ENCODE data around the gene HAND2.

- TF ChIP-seq, protein P1, sequence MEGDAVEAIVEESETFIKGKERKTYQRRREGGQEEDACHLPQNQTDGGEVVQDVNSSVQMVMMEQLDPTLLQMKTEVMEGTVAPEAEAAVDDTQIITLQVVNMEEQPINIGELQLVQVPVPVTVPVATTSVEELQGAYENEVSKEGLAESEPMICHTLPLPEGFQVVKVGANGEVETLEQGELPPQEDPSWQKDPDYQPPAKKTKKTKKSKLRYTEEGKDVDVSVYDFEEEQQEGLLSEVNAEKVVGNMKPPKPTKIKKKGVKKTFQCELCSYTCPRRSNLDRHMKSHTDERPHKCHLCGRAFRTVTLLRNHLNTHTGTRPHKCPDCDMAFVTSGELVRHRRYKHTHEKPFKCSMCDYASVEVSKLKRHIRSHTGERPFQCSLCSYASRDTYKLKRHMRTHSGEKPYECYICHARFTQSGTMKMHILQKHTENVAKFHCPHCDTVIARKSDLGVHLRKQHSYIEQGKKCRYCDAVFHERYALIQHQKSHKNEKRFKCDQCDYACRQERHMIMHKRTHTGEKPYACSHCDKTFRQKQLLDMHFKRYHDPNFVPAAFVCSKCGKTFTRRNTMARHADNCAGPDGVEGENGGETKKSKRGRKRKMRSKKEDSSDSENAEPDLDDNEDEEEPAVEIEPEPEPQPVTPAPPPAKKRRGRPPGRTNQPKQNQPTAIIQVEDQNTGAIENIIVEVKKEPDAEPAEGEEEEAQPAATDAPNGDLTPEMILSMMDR (IDR thresholded peaks at IDR 0.05): no peak
- TF ChIP-seq ZFX (IDR thresholded peaks at IDR 0.05; ENCODE audit: borderline replicate concordance): no peak
Measured at GRCh38 chr4:173543266-173543665, 13.2 kb upstream of the HAND2 start.

All from 22Rv1 (cell line).